Hepatocyte (in vitro differentiated cells): ENCODE data around the gene HSFX4. TPM values are rescaled to one million over a fixed set of nuclear protein-coding genes. Genes with fewer than 3 reads are reported as not detected.
"Not testable (repeated sequence)": the region's sequence is repeated elsewhere in the genome, so short reads cannot be mapped to it uniquely, and the experiment has no call there.

Experiments
- DNase-seq: peaks from one replicate; pipeline ENCODE4 v3.0.0-alpha.2; 2016; ENCODE audit warnings: low spot score
- H2AFZ ChIP-seq: fragments of 200-600 bp; sonication (generic); 2 replicates; pipeline ENCODE4 v1.6.0; 2016; ENCODE audit warnings: antibody characterized with exemption, mild to moderate bottlenecking
- H3K27ac ChIP-seq: fragments of 200-600 bp; sonication (generic); 2 replicates; pipeline ENCODE4 v1.5.1; 2016; ENCODE audit warnings: mild to moderate bottlenecking
- H3K27me3 ChIP-seq: fragments of 200-600 bp; sonication (generic); 2 replicates; pipeline ENCODE4 v1.6.1; 2016
- H3K36me3 ChIP-seq: fragments of 200-600 bp; sonication (generic); replicated peaks from 2 replicates; pipeline ENCODE4 v1.5.1; 2016; ENCODE audit warnings: low read depth; ENCODE audit not compliant: insufficient read depth
- H3K4me1 ChIP-seq: fragments of 200-600 bp; sonication (generic); 2 replicates; pipeline ENCODE4 v1.5.1; 2016; ENCODE audit warnings: mild to moderate bottlenecking, moderate library complexity; ENCODE audit not compliant: insufficient read depth
- H3K4me2 ChIP-seq: fragments of 200-600 bp; sonication (generic); 2 replicates; pipeline ENCODE4 v1.6.0; 2016
- H3K4me3 ChIP-seq: fragments of 200-600 bp; sonication (generic); 2 replicates; pipeline ENCODE4 v1.5.1; 2016; ENCODE audit warnings: mild to moderate bottlenecking
- H3K79me2 ChIP-seq: fragments of 200-600 bp; sonication (generic); 2 replicates; pipeline ENCODE4 v1.6.0; 2017; ENCODE audit warnings: mild to moderate bottlenecking
- H3K9me2 ChIP-seq: fragments of 200-600 bp; sonication (generic); replicated peaks from 2 replicates; pipeline ENCODE4 v1.6.0; 2017; ENCODE audit warnings: mild to moderate bottlenecking; ENCODE audit not compliant: insufficient read depth
- H3K9me3 ChIP-seq: fragments of 200-600 bp; sonication (generic); 2 replicates; pipeline ENCODE4 v1.5.1; 2016; ENCODE audit warnings: low read depth, mild to moderate bottlenecking
- H4K20me1 ChIP-seq: fragments of 200-600 bp; sonication (generic); 2 replicates; pipeline ENCODE4 v1.6.0; 2016; ENCODE audit warnings: mild to moderate bottlenecking; ENCODE audit not compliant: insufficient read depth, poor library complexity, severe bottlenecking
- EZH2 ChIP-seq: fragments of 200-600 bp; sonication (generic); IDR thresholded peaks from 2 replicates; pipeline ENCODE4 v1.6.1; 2016; ENCODE audit warnings: antibody characterized with exemption, mild to moderate bottlenecking, borderline replicate concordance
- EZH2phosphoT487 ChIP-seq: fragments of 200-600 bp; sonication (generic); IDR thresholded peaks from one replicate; pipeline ENCODE4 v1.6.1; 2018; ENCODE audit warnings: antibody characterized with exemption, mild to moderate bottlenecking, low read depth, moderate library complexity; ENCODE audit not compliant: unreplicated experiment, severe bottlenecking
- WGBS: methylation state at CpG from one replicate; pipeline ENCODE4 v1.1.6; 2016; ENCODE audit warnings: low lambda C conversion rate; ENCODE audit errors: missing lambda C conversion rate; 5-methylcytosine and 5-hydroxymethylcytosine counted together
- polyA plus RNA-seq: library from polyadenylated mRNA; unstranded; fragments of >200 nt; fragmentation: Nextera tagmentation; extraction: Ambion mirVana; gene quantifications from 2 replicates; pipeline ENCODE4 v1.2.1, GENCODE V29; 2016
- total RNA-seq: library from RNA; depleted of rRNA; stranded (reverse); fragments of >200 nt; gene quantifications from 2 replicates; pipeline ENCODE4 v1.2.3, GENCODE V29; 2014
- TF ChIP-seq, protein P1 (sequence below): fragments of 200-600 bp; sonication (generic); IDR thresholded peaks from 2 replicates; pipeline ENCODE4 v1.5.1; 2016; ENCODE audit warnings: antibody characterized with exemption, mild to moderate bottlenecking; ENCODE audit not compliant: poor library complexity

HSFX4 gene
- total and polyA plus RNA-seq, 2 experiments from 2014 or later = not detected

DNA sequence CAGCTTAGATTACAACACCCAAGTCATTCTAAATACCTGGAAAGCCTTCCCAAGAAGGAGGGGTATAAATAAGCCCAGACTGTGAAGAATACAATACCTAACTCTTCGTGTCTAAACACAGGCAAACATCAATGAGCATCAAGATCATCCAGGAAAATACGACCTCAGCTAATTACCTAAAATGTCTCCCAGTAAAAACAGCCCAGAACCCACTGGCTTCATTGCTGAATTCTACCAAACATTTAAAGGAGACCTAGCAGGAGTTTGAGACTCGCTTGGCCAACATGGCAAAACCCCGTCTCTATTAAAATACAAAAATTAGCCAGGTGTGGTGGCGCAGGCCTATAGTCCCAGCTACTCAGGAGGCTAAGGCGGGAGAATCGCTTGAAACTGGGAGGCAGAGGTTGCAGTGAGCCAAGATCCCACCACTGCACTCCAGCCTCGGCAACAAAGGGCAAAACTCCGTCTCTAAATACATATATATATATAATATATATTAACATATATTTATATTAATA is 19.1 kb upstream of the HSFX4 start:
- Histone ChIP-seq H3K27me3 (no peaks in the 10 kb centered on the region), H3K36me3 (no peaks in the 10 kb centered on the region), H3K9me3 (no peaks in the 10 kb centered on the region), H3K9me2 (no peaks in the 10 kb centered on the region), H3K79me2 (no peaks in the 10 kb centered on the region), H3K4me2 (no peak overlapping the region), H3K4me3 (no peak overlapping the region), H3K4me1 (no peaks in the 10 kb centered on the region), H3K27ac (no peak overlapping the region), H4K20me1 (no peaks in the 10 kb centered on the region), H2AFZ (no peak overlapping the region)
- 92% methylated on average over 9 of the region's 9 CpGs for WGBS
- TF ChIP-seq, protein P1, sequence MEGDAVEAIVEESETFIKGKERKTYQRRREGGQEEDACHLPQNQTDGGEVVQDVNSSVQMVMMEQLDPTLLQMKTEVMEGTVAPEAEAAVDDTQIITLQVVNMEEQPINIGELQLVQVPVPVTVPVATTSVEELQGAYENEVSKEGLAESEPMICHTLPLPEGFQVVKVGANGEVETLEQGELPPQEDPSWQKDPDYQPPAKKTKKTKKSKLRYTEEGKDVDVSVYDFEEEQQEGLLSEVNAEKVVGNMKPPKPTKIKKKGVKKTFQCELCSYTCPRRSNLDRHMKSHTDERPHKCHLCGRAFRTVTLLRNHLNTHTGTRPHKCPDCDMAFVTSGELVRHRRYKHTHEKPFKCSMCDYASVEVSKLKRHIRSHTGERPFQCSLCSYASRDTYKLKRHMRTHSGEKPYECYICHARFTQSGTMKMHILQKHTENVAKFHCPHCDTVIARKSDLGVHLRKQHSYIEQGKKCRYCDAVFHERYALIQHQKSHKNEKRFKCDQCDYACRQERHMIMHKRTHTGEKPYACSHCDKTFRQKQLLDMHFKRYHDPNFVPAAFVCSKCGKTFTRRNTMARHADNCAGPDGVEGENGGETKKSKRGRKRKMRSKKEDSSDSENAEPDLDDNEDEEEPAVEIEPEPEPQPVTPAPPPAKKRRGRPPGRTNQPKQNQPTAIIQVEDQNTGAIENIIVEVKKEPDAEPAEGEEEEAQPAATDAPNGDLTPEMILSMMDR = no peak
- TF ChIP-seq EZH2 = no peak
- no peak for TF ChIP-seq EZH2phosphoT487
- no peak for DNase-seq

DNA sequence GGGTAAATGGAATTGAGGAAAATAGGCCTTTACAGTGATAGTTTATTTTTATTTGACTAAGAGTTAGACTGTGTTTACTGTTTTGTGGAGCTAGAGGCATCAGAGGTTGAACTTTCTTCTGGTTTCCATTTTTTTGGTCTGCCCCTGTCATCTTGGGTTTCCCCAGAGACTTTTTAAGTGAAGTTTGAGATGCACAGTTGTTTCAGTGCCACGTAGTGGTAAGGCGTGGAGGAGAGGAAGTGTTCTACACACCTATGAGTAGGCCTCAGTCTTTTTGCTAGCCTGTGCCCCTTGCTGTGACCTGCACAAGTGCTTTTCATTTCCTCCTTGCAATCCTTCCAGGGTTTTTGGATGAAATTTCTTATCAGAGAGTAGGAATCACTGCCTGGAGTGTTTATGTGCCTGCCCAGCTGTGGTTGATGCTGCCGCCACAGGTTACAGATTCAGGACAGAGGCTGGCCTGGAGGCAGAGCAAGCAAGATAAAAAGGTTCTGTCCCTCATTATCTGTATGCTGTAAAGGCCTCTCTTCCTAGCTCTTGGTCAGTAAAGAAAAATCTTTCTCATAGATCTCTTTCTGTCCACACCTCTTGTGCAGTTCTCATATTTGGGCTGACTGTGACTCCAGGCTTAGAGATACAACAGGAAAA is 12.5 kb upstream of the HSFX4 start:
- Histone ChIP-seq H3K79me2 (no peaks in the 10 kb centered on the region), H3K27me3 (no peaks in the 10 kb centered on the region), H4K20me1 (no peaks in the 10 kb centered on the region), H2AFZ (no peak overlapping the region), H3K27ac (no peak overlapping the region), H3K4me1 (no peaks in the 10 kb centered on the region), H3K4me3 (no peak overlapping the region), H3K36me3 (no peaks in the 10 kb centered on the region), H3K9me3 (no peaks in the 10 kb centered on the region), H3K4me2 (no peak overlapping the region), H3K9me2 (no peaks in the 10 kb centered on the region)
- 81% methylated on average over 3 of the region's 3 CpGs for WGBS
- DNase-seq = no peak
- TF ChIP-seq, protein P1 = no peak
- TF ChIP-seq EZH2phosphoT487 (no peak), EZH2 (no peak)

DNA sequence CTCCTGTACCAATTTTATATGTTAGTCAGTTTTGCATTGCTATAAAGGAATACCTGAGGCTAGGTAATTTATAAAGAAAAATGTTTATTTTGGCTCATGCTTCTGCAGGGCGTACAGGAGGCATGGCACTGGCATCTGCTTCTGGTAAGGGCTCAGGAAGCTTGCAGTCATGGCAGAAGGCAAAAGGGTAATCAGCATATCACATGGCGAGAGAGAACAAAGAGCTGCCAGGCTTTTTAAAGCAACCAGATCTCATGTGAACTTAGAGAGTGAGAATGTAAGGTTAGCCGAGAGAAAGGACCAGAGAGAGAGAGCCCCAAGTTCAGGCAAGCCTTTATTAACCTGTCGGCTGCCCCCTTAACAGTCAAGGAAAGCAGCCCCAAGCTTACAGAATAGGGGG is 5.5 kb upstream of the HSFX4 start:
- H3K79me2 ChIP-seq, H3K4me3 ChIP-seq, H3K4me2 ChIP-seq, H4K20me1 ChIP-seq, DNase-seq, H3K9me3 ChIP-seq, H3K36me3 ChIP-seq, H3K27ac ChIP-seq, H3K4me1 ChIP-seq, H2AFZ ChIP-seq, H3K9me2 ChIP-seq, H3K27me3 ChIP-seq: not testable (repeated sequence)
- WGBS = no CpG with 5 or more reads among the region's 4 CpGs

DNA sequence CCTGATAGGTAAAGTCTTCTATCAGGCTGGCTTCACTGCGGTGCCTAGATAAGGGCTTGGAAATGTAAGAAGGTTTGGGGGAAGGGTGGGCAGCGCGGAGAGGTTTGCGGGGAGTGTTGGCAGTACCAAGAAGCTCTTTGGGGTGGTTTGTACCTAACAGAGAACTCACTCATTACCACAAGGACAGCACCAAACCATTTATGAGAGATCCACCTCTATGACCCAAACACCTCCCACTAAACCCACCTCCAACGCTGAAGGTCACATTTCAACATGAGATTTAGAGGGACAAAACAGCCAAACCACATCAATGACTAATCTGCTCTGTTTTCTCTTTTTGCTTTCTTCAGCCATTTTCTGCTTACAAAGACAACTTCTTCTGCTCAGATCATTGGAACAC is 4.9 kb upstream of the HSFX4 start:
- H2AFZ ChIP-seq, H4K20me1 ChIP-seq, H3K4me2 ChIP-seq, H3K27ac ChIP-seq, H3K27me3 ChIP-seq, H3K4me3 ChIP-seq, DNase-seq, H3K9me2 ChIP-seq, H3K9me3 ChIP-seq, H3K4me1 ChIP-seq, H3K79me2 ChIP-seq, H3K36me3 ChIP-seq: not testable (repeated sequence)
- WGBS = no CpG with 5 or more reads among the region's 5 CpGs

DNA sequence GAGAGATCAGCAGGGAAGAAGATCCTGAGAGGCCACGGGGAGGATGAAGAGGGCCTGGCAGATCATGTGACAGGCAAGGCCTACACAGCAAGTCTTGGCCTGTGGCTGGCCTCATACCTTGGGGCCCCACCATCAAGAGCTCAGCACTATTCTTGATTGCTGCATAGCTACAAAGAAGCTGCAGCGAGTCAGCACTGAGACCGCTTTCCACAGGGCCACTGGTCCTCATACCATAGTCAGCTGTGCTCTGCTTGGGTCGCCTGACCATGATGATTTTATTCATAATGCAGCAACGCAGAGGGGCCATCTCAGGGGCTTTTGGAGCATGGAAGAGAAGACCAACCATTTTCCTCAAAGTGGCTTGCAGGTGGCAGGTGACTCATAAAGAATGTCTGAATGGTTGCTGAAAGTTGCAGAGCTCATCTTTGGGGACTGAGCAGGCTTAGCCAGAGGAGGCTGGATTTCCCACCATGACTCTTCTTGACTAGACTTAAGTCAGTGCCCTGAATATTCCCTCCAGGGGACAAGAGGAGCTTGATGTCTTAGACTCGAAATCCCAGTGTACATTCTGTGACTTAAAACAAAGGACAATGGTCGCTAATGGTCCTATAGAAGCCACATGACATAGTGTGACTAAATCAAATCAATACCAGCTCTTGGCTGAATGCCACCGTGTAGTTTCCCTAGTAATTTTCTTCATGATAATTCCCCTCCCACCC is 2.0 kb upstream of the HSFX4 start:
- H3K9me2 ChIP-seq, H3K4me3 ChIP-seq, DNase-seq, H3K4me2 ChIP-seq, H3K9me3 ChIP-seq, H3K4me1 ChIP-seq, H2AFZ ChIP-seq, H4K20me1 ChIP-seq, H3K27ac ChIP-seq, H3K27me3 ChIP-seq, H3K36me3 ChIP-seq, H3K79me2 ChIP-seq: not testable (repeated sequence)
- no CpG with 5 or more reads among the region's 8 CpGs for WGBS

DNA sequence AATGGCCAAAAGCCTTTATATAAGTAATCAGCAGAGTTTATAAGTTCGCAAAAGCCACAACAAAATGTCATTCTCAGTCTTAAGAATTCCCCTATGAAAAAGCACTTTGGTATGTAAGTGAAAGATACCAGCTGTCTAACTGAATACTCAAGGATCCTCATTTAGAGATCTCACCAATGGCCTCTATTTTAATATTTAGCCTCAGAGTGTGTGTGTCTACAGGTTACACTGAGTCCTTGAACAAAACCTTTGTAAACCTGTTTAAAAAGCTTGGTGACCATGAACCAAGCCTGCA is 1.5 kb upstream of the HSFX4 start:
- H2AFZ ChIP-seq, DNase-seq, H4K20me1 ChIP-seq, H3K36me3 ChIP-seq, H3K4me3 ChIP-seq, H3K9me2 ChIP-seq, H3K4me1 ChIP-seq, H3K79me2 ChIP-seq, H3K27me3 ChIP-seq, H3K27ac ChIP-seq, H3K4me2 ChIP-seq, H3K9me3 ChIP-seq: not testable (repeated sequence)
- WGBS = no CpG with 5 or more reads among the region's 1 CpG

DNA sequence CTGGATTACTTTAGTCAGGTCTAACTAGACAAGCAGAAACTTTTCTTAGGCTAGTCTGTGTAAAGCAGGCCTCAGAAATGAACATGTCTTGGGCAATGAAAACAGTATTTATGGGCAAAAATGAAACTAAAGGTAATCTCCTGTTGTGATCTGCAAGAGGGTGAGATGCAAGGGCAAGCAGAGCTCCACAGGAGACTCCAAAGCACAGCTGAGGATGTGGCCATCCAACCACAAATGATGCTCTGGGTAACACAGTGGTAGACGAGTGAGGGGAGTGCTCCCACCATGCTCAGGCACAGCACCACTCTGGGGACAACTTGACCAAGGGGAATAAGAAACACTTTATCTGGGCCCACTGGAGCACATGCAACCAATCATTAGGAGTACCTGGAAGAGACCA is 738 bp upstream of the HSFX4 start:
- H3K4me1 ChIP-seq, H3K9me3 ChIP-seq, H3K4me2 ChIP-seq, H3K79me2 ChIP-seq, H3K9me2 ChIP-seq, H3K36me3 ChIP-seq, H3K27me3 ChIP-seq, H3K27ac ChIP-seq, DNase-seq, H3K4me3 ChIP-seq, H2AFZ ChIP-seq, H4K20me1 ChIP-seq: not testable (repeated sequence)
- WGBS = 67% methylated on average over 1 of the region's 1 CpG
